HEK293 (cell line): ENCODE data around the gene PDPK1.
"Not testable (repeated sequence)": the region's sequence is repeated elsewhere in the genome, so short reads cannot be mapped to it uniquely, and the experiment has no call there.

ENCODE experiments used
- CTCF ChIA-PET: fragments of 350-600 bp; formaldehyde crosslinking; extraction: SDS; loops from one replicate; lab custom pipeline; 2021; ENCODE audit warnings: antibody characterized with exemption; lab: Yijun Ruan, JAX
- POLR2A ChIA-PET: fragments of 300-600 bp; formaldehyde crosslinking; extraction: SDS; loops from one replicate; lab custom pipeline; 2020; ENCODE audit warnings: antibody characterized with exemption, inconsistent platforms; lab: Yijun Ruan, JAX
- H3K27ac ChIP-seq: fragments of 200-500 bp; sonication (Bioruptor generic); 2 replicates; pipeline ENCODE4 v1.5.1; 2014; ENCODE audit warnings: low read depth, low read length, control low read depth, inconsistent platforms; ENCODE audit errors: extremely low read depth
- H3K36me3 ChIP-seq, 2 experiments: fragments of 200-500 bp in 1 of 2; sonication (Bioruptor generic) in 1 of 2; 1 replicate in 1 of 2; 2 replicates in 1 of 2; pipeline ENCODE4 v1.5.1; 2014 to 2017; ENCODE audit warnings: inconsistent platforms in 2 of 2, low read length in 2 of 2; ENCODE audit not compliant: control insufficient read depth in 2 of 2, insufficient read depth in 1 of 2
- H3K4me1 ChIP-seq: fragments of 200-500 bp; sonication (Bioruptor generic); 2 replicates; pipeline ENCODE4 v1.5.1; 2014; ENCODE audit warnings: mild to moderate bottlenecking, low read length, inconsistent platforms; ENCODE audit not compliant: control insufficient read depth, insufficient read depth
- H3K4me3 ChIP-seq: 2 replicates; pipeline ENCODE4 v1.5.1; 2011; ENCODE audit warnings: low read depth, mild to moderate bottlenecking, control low read depth, low read length, moderate library complexity
- H3K9me3 ChIP-seq: fragments of 200-500 bp; sonication (Bioruptor generic); 2 replicates; pipeline ENCODE4 v1.5.1; 2014; ENCODE audit warnings: low read depth, low read length, inconsistent platforms; ENCODE audit not compliant: control insufficient read depth, insufficient read depth
- FEZF1 ChIP-seq: fragments of 450-650 bp; formaldehyde crosslinking; IDR thresholded peaks from 2 replicates; pipeline ENCODE4 v1.5.1; 2016; ENCODE audit warnings: missing biosample characterization, missing genetic modification characterization
- GLIS2 ChIP-seq: fragments of 450-650 bp; formaldehyde crosslinking; IDR thresholded peaks from 2 replicates; pipeline ENCODE4 v1.5.1; 2016; ENCODE audit warnings: missing biosample characterization, missing genetic modification characterization
- HIC1 ChIP-seq: fragments of 450-650 bp; formaldehyde crosslinking; IDR thresholded peaks from 2 replicates; pipeline ENCODE4 v1.5.1; 2016; ENCODE audit warnings: missing biosample characterization, missing genetic modification characterization
- HOXC10 ChIP-seq: sonication (generic); formaldehyde crosslinking; IDR thresholded peaks from 2 replicates; pipeline ENCODE4 v1.8.1; 2023; ENCODE audit warnings: mild to moderate bottlenecking, missing genetic modification reagents
- KLF10 ChIP-seq: fragments of 450-650 bp; IDR thresholded peaks from 2 replicates; pipeline ENCODE4 v1.5.1; 2018; ENCODE audit warnings: missing biosample characterization, mild to moderate bottlenecking, missing genetic modification characterization
- OVOL3 ChIP-seq: fragments of 450-650 bp; formaldehyde crosslinking; IDR thresholded peaks from 2 replicates; pipeline ENCODE4 v1.5.1; 2016; ENCODE audit warnings: missing biosample characterization, missing genetic modification characterization
- SCRT2 ChIP-seq: fragments of 450-650 bp; formaldehyde crosslinking; IDR thresholded peaks from 2 replicates; pipeline ENCODE4 v1.5.1; 2016; ENCODE audit warnings: missing biosample characterization, missing genetic modification characterization
- SP2 ChIP-seq: fragments of 450-650 bp; formaldehyde crosslinking; IDR thresholded peaks from 2 replicates; pipeline ENCODE4 v1.5.1; 2016; ENCODE audit warnings: missing biosample characterization, missing genetic modification characterization
- TSHZ1 ChIP-seq: fragments of 450-650 bp; formaldehyde crosslinking; IDR thresholded peaks from 2 replicates; pipeline ENCODE4 v1.5.1; 2016; ENCODE audit warnings: missing biosample characterization, missing genetic modification characterization, borderline replicate concordance
- ZBTB44 ChIP-seq: fragments of 450-650 bp; IDR thresholded peaks from 2 replicates; pipeline ENCODE4 v1.5.1; 2018; ENCODE audit warnings: missing biosample characterization, mild to moderate bottlenecking, missing genetic modification characterization
- ZBTB48 ChIP-seq: fragments of 450-650 bp; formaldehyde crosslinking; IDR thresholded peaks from 2 replicates; pipeline ENCODE4 v1.5.1; 2016; ENCODE audit warnings: missing biosample characterization, missing genetic modification characterization
- ZNF121 ChIP-seq: fragments of 450-650 bp; formaldehyde crosslinking; IDR thresholded peaks from 2 replicates; pipeline ENCODE4 v1.5.1; 2016; ENCODE audit warnings: missing biosample characterization, missing genetic modification characterization
- ZNF140 ChIP-seq: fragments of 450-650 bp; formaldehyde crosslinking; IDR thresholded peaks from 2 replicates; pipeline ENCODE4 v1.5.1; 2016; ENCODE audit warnings: missing biosample characterization, missing genetic modification characterization
- ZNF184 ChIP-seq: fragments of 450-650 bp; IDR thresholded peaks from 2 replicates; pipeline ENCODE4 v1.5.1; 2018; ENCODE audit warnings: missing biosample characterization, mild to moderate bottlenecking, missing genetic modification characterization
- ZNF223 ChIP-seq: fragments of 450-650 bp; formaldehyde crosslinking; IDR thresholded peaks from 2 replicates; pipeline ENCODE4 v1.5.1; 2016; ENCODE audit warnings: missing biosample characterization, missing genetic modification characterization
- ZNF48 ChIP-seq: fragments of 450-650 bp; formaldehyde crosslinking; IDR thresholded peaks from 2 replicates; pipeline ENCODE4 v1.5.1; 2016; ENCODE audit warnings: missing biosample characterization, missing genetic modification characterization
- ZNF555 ChIP-seq: fragments of 450-650 bp; formaldehyde crosslinking; conservative IDR thresholded peaks from 2 replicates; pipeline ENCODE4 v1.5.1; 2017; ENCODE audit warnings: missing biosample characterization, mild to moderate bottlenecking, missing genetic modification characterization, inconsistent platforms
- ZNF658 ChIP-seq: fragments of 450-650 bp; formaldehyde crosslinking; IDR thresholded peaks from 2 replicates; pipeline ENCODE4; 2016; ENCODE audit warnings: missing biosample characterization, missing genetic modification characterization
- ZNF76 ChIP-seq: fragments of 450-650 bp; formaldehyde crosslinking; IDR thresholded peaks from 2 replicates; pipeline ENCODE4; 2016; ENCODE audit warnings: low read depth, missing biosample characterization, missing genetic modification characterization, borderline replicate concordance
- ZNF776 ChIP-seq: fragments of 450-650 bp; formaldehyde crosslinking; IDR thresholded peaks from 2 replicates; pipeline ENCODE4 v1.5.0; 2017; ENCODE audit warnings: missing biosample characterization, missing genetic modification characterization, borderline replicate concordance
- ZSCAN30 ChIP-seq: fragments of 450-650 bp; IDR thresholded peaks from 2 replicates; pipeline ENCODE4 v1.5.1; 2018; ENCODE audit warnings: missing biosample characterization, mild to moderate bottlenecking, missing genetic modification characterization, moderate library complexity
- ZXDB ChIP-seq: fragments of 450-650 bp; formaldehyde crosslinking; IDR thresholded peaks from 2 replicates; pipeline ENCODE4 v1.5.1; 2016; ENCODE audit warnings: missing biosample characterization, missing genetic modification characterization

Gene PDPK1

GRCh38 chr16:2611499-2611862, 73.7 kb downstream of the PDPK1 start:
- POLR2A ChIA-PET, result no interaction called here
- no peak for TF ChIP-seq ZNF48
- no peak for TF ChIP-seq TSHZ1 (tag by site-specific recombination)
- TF ChIP-seq ZBTB48 (tag by site-specific recombination), result no peak
- no peak for TF ChIP-seq ZNF184 (tag by site-specific recombination)
- TF ChIP-seq ZNF223, result no peak
- no peak for TF ChIP-seq SP2 (tag by site-specific recombination)
- TF ChIP-seq ZSCAN30 (tag by site-specific recombination), result no peak
- no peak for TF ChIP-seq ZBTB44
- no peak for TF ChIP-seq SCRT2 (tag by site-specific recombination)
- no peak for TF ChIP-seq ZNF555
- no peak for TF ChIP-seq ZNF658
- no peak for TF ChIP-seq GLIS2 (tag by site-specific recombination)
- no peak for TF ChIP-seq HOXC10 (CRISPR knock-in tag)
- TF ChIP-seq OVOL3 (tag by site-specific recombination), result no peak
- no peak overlapping the region for H3K27ac ChIP-seq
- H3K4me3 ChIP-seq, result no peak overlapping the region
- peaks cover 3 to 24% of the 10 kb centered on the region in 2 experiments; a peak in 2 of 3 replicates for H3K36me3 ChIP-seq
- CTCF ChIA-PET, result no interaction called here
- H3K9me3 ChIP-seq, result no peaks in the 10 kb centered on the region
- no peaks in the 10 kb centered on the region for H3K4me1 ChIP-seq

GRCh38 chr16:2611877-2612276, 74.1 kb downstream of the PDPK1 start:
- H3K9me3 ChIP-seq, H3K27ac ChIP-seq, H3K4me3 ChIP-seq, CTCF ChIA-PET, H3K4me1 ChIP-seq, POLR2A ChIA-PET: not testable (repeated sequence)
- H3K36me3 ChIP-seq, result peaks cover 3 to 24% of the 10 kb centered on the region in 2 experiments; a peak in 2 of 3 replicates

- H3K9me3 ChIP-seq, POLR2A ChIA-PET, H3K4me3 ChIP-seq, CTCF ChIA-PET, H3K27ac ChIP-seq, H3K4me1 ChIP-seq: not testable (repeated sequence)
- peaks cover 3 to 24% of the 10 kb centered on the region in 2 experiments; a peak in 2 of 3 replicates for H3K36me3 ChIP-seq
These were observed 75.4 kb downstream of the PDPK1 start for GRCh38 chr16:2613251-2613650.

GRCh38 chr16:2614761-2615191, 77.0 kb downstream of the PDPK1 start:
- Histone ChIP-seq H3K9me3 (no peaks in the 10 kb centered on the region), H3K36me3 (peaks cover 3 to 24% of the 10 kb centered on the region in 2 experiments; a peak in 2 of 3 replicates), H3K27ac (no peak overlapping the region), H3K4me1 (no peaks in the 10 kb centered on the region), H3K4me3 (no peak overlapping the region)
- ChIA-PET CTCF (no interaction called here), POLR2A (no interaction called here)
- TF ChIP-seq ZXDB, result no peak
- TF ChIP-seq ZNF76, result no peak
- TF ChIP-seq ZNF140, result no peak
- no peak for TF ChIP-seq ZNF776 (tag by site-specific recombination)
- TF ChIP-seq HIC1 (tag by site-specific recombination), result no peak
- no peak for TF ChIP-seq FEZF1 (tag by site-specific recombination)
- no peak for TF ChIP-seq KLF10
- no peak for TF ChIP-seq ZNF121 (tag by site-specific recombination)
